ENCODE data around the gene TOMT.

Gene TOMT

DNA sequence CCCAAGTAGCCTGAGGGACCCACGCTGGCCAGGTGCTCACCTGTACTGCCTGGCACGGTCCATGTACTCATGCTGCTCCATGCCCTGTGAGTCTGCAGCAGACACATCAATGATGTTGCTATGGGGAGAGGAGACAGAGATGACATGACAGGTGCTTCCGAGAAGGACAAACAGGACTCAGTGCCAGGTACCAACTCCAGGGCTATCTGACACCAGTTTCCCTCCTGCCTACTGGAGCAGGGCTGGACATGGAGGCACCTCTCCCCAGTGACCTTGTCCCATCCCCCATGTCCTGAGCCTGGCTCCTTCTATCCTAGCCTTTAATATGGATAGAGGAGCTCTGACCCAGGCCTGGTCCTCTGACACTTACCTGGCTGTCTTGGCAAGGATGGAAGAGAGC is 7.0 kb upstream of the TOMT start:
- TF ChIP-seq REST (IDR thresholded peaks at IDR 0.05; ENCODE audit: insufficient replicate concordance, low read depth): no peak
- no peak for TF ChIP-seq POLR2AphosphoS5 (IDR thresholded peaks at IDR 0.05; ENCODE audit: low read depth)
- no peak for TF ChIP-seq SPI1 (IDR thresholded peaks at IDR 0.05; ENCODE audit: borderline replicate concordance, low read depth)
- TF ChIP-seq GABPA (IDR thresholded peaks at IDR 0.05; ENCODE audit: low read depth): no peak
- TF ChIP-seq, protein P1, sequence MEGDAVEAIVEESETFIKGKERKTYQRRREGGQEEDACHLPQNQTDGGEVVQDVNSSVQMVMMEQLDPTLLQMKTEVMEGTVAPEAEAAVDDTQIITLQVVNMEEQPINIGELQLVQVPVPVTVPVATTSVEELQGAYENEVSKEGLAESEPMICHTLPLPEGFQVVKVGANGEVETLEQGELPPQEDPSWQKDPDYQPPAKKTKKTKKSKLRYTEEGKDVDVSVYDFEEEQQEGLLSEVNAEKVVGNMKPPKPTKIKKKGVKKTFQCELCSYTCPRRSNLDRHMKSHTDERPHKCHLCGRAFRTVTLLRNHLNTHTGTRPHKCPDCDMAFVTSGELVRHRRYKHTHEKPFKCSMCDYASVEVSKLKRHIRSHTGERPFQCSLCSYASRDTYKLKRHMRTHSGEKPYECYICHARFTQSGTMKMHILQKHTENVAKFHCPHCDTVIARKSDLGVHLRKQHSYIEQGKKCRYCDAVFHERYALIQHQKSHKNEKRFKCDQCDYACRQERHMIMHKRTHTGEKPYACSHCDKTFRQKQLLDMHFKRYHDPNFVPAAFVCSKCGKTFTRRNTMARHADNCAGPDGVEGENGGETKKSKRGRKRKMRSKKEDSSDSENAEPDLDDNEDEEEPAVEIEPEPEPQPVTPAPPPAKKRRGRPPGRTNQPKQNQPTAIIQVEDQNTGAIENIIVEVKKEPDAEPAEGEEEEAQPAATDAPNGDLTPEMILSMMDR (IDR thresholded peaks at IDR 0.05; ENCODE audit: insufficient read depth, low read length): no peak
- Histone ChIP-seq H3K27ac (replicated peaks) (peak overlapping the region; percentile 100), H3K4me3 (replicated peaks; ENCODE audit: insufficient read depth, low read length) (no peak overlapping the region), H3K27me3 (ENCODE audit: insufficient read depth, poor library complexity, severe bottlenecking) (no peaks in the 10 kb centered on the region)
- no peak for DNase-seq (ENCODE audit: low read depth in 1 of 2, low spot score in 1 of 2)

DNA sequence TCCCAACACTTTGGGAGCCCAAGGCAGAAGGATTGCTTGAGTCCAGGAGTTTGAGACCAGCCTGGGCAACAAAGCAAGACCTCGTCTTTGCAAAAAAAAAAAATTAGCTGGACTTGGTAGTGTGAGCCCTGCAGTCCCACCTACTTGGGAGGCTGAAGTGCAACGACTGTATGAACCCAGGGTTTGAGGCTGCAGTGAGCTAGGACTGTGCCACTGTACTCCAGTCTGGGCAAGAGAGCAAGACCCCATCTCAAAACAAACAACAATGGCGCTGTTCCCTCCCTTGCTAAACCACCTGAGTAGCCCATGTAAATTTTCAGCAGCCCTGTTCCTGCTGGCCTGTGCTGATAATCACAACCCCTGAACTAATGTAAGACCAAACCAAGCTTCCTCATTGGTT is 5.7 kb upstream of the TOMT start:
- TF ChIP-seq, protein P1 (IDR thresholded peaks at IDR 0.05; ENCODE audit: insufficient read depth, low read length): no peak
- no peak for TF ChIP-seq GABPA (IDR thresholded peaks at IDR 0.05; ENCODE audit: low read depth)
- TF ChIP-seq POLR2AphosphoS5 (IDR thresholded peaks at IDR 0.05; ENCODE audit: low read depth): no peak
- no peak for TF ChIP-seq SPI1 (IDR thresholded peaks at IDR 0.05; ENCODE audit: borderline replicate concordance, low read depth)
- no peak for TF ChIP-seq REST (IDR thresholded peaks at IDR 0.05; ENCODE audit: insufficient replicate concordance, low read depth)
- H3K4me3 ChIP-seq (replicated peaks; ENCODE audit: insufficient read depth, low read length): no peak overlapping the region
- no peaks in the 10 kb centered on the region for H3K27me3 ChIP-seq (ENCODE audit: insufficient read depth, poor library complexity, severe bottlenecking)
- peak overlapping the region; percentile 100 for H3K27ac ChIP-seq (replicated peaks)
- DNase-seq (ENCODE audit: low read depth in 1 of 2, low spot score in 1 of 2): no peak

DNA sequence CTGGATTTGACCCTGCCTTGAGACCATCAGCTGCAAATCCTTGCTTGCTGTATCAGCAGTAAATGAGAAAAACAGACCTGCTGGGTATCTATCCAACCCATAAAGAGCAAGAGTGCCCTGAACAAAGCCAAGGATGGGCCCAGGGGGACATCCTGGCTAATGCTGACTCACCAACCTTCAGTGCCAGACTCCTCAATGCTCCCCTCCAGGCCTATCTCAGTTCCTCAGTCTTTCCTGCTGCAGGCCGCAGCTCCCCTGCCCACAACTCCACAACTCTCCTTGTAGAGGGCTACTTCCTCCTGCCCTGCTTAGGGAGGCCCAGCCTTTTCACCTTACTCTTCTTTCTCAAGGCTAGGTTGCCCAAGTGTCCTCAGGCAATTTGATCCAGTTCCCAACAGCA is 5.3 kb upstream of the TOMT start:
- TF ChIP-seq POLR2AphosphoS5 (IDR thresholded peaks at IDR 0.05; ENCODE audit: low read depth) (peak; percentile 91), REST (IDR thresholded peaks at IDR 0.05; ENCODE audit: insufficient replicate concordance, low read depth) (no peak), SPI1 (IDR thresholded peaks at IDR 0.05; ENCODE audit: borderline replicate concordance, low read depth) (peak; percentile 80; the same call in 1 of the 2 replicates)
- TF ChIP-seq, protein P1 (IDR thresholded peaks at IDR 0.05; ENCODE audit: insufficient read depth, low read length): no peak
- DNase-seq (ENCODE audit: low read depth in 1 of 2, low spot score in 1 of 2): peak; percentile 93 to 94
- Histone ChIP-seq H3K27me3 (ENCODE audit: insufficient read depth, poor library complexity, severe bottlenecking) (no peaks in the 10 kb centered on the region), H3K4me3 (replicated peaks; ENCODE audit: insufficient read depth, low read length) (no peak overlapping the region), H3K27ac (replicated peaks) (peak overlapping the region; percentile 100)
